ENCODE measurements around the gene CCDC127.
"Not testable (repeated sequence)": the region's sequence is repeated elsewhere in the genome, so short reads cannot be mapped to it uniquely, and the experiment has no call there.

The CCDC127 gene

DNA sequence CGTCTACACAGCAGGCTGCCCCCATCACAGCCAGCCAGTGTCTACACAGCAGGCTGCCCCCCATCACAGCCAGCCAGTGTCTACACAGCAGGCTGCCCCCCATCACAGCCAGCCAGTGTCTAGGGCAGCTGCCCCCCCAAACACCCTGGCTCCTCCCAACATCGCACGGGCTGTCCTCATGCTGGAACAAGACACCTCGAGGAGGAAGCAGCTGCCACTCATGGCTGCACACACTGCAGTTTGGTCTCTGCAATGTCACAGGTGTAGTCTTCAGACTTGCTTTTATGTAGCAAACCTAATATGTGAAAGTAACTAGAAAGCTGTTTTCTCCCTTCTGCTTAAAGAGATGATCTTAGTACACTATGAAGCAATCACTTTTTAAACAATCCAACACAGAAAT lies 17.0 kb downstream of the CCDC127 start:
- no peak for DNase-seq

GRCh38 chr5:199950-200645 lies 17.9 kb downstream of the CCDC127 start:
- no peak for DNase-seq

DNA sequence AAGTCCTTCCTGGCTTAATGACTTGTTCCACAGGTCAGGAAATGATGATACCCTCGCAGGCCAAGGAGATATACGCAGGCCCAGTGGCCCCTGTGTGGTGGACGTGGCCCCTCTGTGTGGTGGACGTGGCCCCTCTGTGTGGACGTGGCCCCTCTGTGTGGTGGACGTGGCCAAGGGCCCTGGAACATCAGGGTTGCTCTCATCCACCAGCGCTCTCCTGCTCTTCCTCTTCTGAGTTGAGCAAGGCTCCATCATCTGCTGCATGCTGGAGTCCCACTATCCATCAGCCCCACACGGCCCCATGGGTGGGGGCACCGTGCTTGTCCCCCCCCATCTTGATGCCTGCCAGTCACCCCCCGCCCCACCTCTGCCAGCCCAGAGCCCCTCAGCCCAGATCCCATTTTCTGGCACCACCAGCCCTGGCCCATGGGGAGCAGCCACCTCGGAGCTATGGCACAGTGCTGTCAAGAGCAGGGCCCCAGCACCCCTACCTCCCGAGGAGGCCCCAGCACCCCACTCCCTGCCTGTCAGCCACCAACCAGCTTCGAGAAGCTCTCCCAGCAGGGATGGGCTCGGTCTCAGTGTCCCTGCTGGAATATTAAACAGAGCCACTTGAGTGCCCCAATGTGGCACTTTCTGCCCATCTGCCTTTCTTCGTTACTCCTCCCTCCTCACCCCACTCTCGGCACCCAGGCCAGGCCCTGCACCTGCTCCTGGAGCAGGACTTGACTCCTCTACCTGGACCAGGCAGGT lies 18.6 kb downstream of the CCDC127 start:
- no peak for DNase-seq

GRCh38 chr5:198516-199196 lies 19.3 kb downstream of the CCDC127 start:
- no peak for DNase-seq

DNA sequence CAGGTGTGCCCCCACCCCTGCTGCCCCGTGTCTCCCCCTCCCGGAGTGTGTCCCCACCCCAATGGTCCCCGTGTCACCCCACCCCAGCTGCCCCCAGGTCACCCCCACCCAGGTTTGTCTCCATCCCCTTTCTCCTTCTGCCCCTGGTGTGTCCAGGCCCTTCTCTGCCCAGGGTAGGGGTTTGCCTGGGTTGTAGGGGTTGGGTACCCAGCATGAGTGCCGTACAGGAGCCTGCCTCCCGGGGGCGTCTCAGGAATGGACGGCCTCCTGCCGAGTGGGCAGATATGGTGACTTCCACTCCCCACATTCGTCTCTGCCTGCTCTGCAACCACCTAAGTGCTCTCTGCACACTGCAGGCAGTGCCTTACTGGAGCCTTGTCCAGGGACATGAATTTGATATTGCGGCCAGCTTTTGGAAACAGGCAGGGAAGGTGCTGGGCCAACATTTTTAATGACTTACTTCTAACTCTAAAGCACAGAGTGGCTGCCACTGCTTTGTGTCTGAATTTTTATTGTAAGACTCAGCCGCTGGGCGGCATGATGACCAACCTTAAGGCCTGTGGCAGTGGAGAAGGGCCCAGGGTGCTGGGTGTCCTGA lies 20.0 kb downstream of the CCDC127 start:
- no peak for DNase-seq

DNA sequence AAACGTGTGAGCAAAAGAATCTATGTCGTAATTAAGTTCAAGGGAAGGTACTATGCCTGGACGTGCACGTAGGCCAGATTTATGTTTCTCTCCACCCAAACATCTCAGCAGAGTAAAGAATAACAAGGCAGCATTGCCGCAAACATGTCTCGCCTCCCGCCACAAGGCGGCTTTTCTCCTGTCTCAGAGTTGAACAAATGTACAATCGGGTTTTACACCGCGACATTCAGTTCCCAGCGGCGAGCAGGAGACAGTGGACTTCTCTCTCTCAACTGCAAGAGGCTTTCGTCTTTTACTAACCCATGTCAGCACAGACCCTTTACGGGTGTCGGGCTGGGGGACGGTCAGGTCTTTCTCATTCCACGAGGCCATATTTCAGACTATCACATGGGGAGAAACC lies 20.9 kb downstream of the CCDC127 start:
- not testable (repeated sequence) for DNase-seq

GRCh38 chr5:196350-196749 lies 21.6 kb downstream of the CCDC127 start:
- no peak for DNase-seq

DNA sequence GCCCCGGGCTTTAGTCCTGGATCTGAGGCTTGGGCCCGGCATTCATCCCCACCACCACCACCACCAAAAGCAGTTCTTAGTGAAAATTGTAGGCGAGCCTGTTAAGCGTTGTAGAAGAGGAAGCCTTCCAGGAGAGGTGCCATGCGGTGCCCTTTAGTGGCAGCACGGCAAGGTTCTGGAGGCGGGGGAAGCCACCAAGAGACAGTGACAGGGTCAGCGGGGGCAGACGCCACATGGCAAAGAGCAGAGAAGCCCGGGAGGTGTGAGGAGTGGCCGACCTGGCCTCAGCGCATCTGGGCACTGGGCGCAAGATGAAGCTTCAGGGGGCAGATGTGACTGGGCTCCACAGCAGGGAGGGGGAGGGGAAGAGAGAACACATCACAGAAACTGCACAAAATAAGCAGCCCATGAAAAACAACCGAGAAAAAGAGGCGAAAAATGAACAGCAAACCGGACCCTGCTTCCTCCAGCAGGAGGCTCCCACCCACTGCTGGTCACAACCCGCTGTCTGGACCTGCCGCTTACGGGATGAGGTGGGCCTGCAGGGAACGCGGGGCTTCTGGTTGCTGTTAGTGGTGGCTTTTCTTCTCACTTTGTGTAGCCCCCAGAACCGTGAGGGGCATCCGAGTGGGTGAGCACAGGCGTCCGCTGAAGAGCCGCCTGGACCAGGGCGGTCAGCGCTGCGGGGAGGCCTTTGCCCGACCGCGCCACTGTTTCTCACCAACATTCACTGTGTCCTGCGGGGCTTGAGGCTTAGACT lies 22.4 kb downstream of the CCDC127 start:
- no peak for DNase-seq

DNA sequence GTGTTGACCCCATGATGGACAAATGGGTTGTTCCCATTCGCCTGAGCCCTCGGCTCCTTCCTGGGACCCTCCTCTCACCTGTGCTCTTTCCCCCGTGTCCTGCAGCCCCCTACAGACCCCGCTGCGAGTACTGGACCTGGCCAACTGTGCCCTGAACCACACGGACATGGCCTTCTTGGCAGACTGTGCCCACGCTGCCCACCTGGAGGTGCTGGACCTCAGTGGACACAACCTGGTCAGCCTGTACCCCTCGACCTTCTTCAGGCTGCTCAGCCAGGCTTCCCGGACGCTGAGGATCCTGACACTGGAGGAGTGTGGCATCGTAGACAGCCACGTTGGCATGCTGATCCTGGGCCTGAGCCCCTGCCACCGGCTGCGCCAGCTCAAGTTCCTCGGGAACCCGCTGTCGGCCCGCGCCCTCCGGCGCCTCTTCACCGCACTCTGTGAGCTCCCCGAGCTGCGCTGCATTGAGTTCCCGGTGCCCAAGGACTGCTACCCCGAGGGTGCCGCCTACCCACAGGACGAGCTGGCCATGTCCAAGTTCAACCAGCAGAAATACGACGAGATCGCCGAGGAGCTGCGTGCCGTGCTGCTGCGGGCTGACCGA lies 23.2 kb downstream of the CCDC127 start:
- DNase-seq = no peak

GRCh38 chr5:194102-194501 lies 23.9 kb downstream of the CCDC127 start:
- no peak for DNase-seq

DNA sequence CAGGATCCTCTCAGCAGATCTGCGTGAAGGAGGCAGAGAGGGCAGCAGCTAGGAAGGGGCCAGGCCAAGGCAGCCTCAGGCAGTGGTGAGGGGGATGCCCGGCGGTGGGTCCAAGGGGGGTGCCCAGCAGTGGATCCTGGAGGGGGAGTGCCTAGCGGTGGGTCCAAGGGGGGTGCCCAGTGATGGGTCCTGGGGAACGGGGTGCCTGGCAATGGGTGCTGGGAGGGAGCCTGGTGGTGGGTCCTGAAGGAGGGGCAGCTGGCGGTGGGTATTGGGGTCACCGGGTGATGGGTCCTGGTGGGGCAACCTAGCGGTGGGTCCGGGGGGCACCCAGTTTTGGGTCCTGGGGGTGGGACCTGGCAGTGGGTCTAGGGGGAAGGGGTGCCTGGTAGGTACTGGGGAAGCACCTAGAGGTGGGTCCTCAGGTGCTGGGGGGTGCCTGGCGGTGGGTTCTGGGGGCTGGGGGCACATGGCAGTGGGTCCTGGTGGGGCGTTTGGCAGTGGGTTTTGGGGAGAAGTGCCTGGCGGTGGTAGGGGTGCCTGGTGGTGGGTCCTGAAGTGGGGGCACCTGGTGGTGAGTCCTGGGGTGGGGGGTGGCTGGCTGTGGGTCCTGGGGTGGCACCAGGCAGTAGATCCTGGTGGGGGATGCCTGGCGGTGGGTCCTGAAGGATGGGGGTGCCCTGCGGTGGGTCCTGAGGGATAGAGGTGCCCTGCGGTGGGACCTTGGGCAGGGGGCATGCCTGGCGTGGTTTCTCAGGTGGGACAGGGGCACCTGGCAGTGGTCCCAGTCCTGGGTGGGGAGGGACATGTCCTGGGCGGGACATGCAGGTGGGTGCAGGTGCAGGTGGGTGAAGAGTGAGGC lies 24.8 kb downstream of the CCDC127 start:
- DNase-seq = no peak

DNA sequence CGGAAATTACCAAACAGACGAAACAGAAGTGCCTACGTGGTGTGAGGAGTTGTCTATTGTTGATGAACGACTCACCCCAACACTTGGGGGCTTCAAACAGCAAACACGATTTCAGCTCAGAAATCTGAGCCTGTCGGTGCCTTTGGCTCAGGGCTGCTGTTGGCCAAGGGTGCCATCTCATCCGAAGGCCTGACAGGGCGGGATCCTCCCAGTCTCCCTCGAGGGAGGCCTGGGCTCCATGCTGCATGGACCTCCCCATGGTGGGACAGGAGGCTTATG lies 25.3 kb downstream of the CCDC127 start:
- no peak for DNase-seq

GRCh38 chr5:191949-192690 lies 25.8 kb downstream of the CCDC127 start:
- DNase-seq = no peak

DNA sequence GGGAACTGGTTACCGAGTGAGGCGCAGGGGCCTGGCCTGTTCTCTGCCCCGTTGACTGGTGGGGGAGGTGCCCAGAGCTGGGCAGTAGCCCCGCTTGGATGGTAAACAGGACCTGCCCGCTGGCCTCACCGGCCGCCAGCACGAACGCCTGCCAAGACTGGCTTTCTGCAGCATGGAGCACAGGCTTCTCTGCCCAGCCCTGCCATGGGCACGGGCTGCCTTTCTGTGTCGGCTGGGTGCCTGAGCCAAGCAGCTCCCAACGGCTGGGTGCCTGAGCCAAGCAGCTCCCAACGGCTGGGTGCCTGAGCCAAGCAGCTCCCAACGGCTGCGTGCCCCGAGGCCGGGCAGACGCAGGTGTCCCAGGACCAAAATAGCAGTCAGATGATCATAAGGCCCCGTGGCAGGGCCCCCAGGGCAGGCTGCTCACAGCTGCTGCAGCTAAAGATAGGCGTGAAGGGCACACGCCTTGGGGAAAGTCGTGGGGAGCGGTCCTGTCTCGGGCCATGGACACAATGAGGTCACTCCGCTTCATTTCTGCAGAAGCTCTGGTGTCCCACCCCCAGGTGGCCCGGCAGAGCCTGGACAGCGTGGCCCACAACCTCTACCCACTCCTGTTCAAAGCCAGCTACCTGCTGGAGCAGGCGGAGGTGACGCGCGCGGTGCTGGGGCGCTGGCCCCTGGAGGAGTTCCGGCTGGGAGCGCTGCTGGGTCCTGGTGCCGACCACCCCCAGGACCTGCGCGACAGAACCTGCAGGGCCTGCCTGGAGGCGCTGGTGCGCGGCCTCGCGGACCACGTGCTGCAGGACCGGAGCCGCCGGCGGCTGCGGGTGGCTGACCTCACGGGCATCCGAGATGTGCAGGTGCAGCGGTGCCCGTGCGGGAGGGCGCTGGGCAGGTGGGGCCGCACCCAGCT lies 26.7 kb downstream of the CCDC127 start, which contains the start of gene LRRC14B:
Gene LRRC14B, plus strand, starts transcription at position 460 of the 913 bp plus-strand sequence. Its CDS starts 44 bp downstream, at position 504.
- DNase-seq = peak; percentile 19

GRCh38 chr5:190366-191035 lies 27.5 kb downstream of the CCDC127 start:
- DNase-seq = no peak

GRCh38 chr5:189976-190365 lies 28.0 kb downstream of the CCDC127 start:
- DNase-seq = no peak

- DNase-seq = no peak
Measured at GRCh38 chr5:189486-189885, 28.5 kb downstream of the CCDC127 start.

- DNase-seq = peak; percentile 78
Measured at GRCh38 chr5:188488-189481, 29.2 kb downstream of the CCDC127 start.
